GM12801 (cell line): ENCODE results near the gene MSRB3.

Experiments used
- CTCF ChIP-seq: IDR thresholded peaks from one replicate; pipeline ENCODE4 v1.5.1; 2011; ENCODE audit warnings: control low read depth; ENCODE audit not compliant: insufficient read length; ENCODE audit errors: extremely low read depth

MSRB3 gene

GRCh38 chr12:65339161-65339560, 60.7 kb downstream of the MSRB3 start:
- no peak for TF ChIP-seq CTCF

GRCh38 chr12:65343230-65343629, 64.7 kb downstream of the MSRB3 start:
- TF ChIP-seq CTCF: no peak

GRCh38 chr12:65343801-65344200, 65.3 kb downstream of the MSRB3 start:
- TF ChIP-seq CTCF: no peak

GRCh38 chr12:65355461-65355860, 77.0 kb downstream of the MSRB3 start:
- no peak for TF ChIP-seq CTCF

- no peak for TF ChIP-seq CTCF
Measured at GRCh38 chr12:65362234-65363031, 84.0 kb downstream of the MSRB3 start.

- TF ChIP-seq CTCF: no peak
Measured at GRCh38 chr12:65364046-65364445, 85.6 kb downstream of the MSRB3 start.

GRCh38 chr12:65367396-65367795, 88.9 kb downstream of the MSRB3 start:
- no peak for TF ChIP-seq CTCF

GRCh38 chr12:65368055-65368454, 89.6 kb downstream of the MSRB3 start:
- no peak for TF ChIP-seq CTCF
